Stimulated activated naive CD8-positive, alpha-beta T cell treated with anti-CD3 and anti-CD28 coated beads, Interleukin-15, Interleukin-2, amounts not matched to agents 100 ng/mL and 50 ng/mL, for 24 hours (primary cell): ENCODE data around the gene NTN1.

Source experiments
- H3K27ac Mint-ChIP-seq: one replicate; pipeline ENCODE4 v1.8.0; 2021; ENCODE audit warnings: mild to moderate bottlenecking, mixed read lengths
- H3K27me3 Mint-ChIP-seq: one replicate; pipeline ENCODE4 v1.8.0; 2021; ENCODE audit warnings: mixed read lengths
- H3K36me3 Mint-ChIP-seq: one replicate; pipeline ENCODE4 v1.8.0; 2021; ENCODE audit warnings: low read depth, mixed read lengths
- H3K4me1 Mint-ChIP-seq: one replicate; pipeline ENCODE4 v1.8.0; 2021; ENCODE audit warnings: low read depth, mixed read lengths
- H3K4me3 Mint-ChIP-seq: one replicate; pipeline ENCODE4 v1.8.0; 2021; ENCODE audit warnings: mild to moderate bottlenecking, mixed read lengths
- H3K9me3 Mint-ChIP-seq: one replicate; pipeline ENCODE4 v1.8.0; 2021; ENCODE audit warnings: mixed read lengths

The NTN1 gene

DNA sequence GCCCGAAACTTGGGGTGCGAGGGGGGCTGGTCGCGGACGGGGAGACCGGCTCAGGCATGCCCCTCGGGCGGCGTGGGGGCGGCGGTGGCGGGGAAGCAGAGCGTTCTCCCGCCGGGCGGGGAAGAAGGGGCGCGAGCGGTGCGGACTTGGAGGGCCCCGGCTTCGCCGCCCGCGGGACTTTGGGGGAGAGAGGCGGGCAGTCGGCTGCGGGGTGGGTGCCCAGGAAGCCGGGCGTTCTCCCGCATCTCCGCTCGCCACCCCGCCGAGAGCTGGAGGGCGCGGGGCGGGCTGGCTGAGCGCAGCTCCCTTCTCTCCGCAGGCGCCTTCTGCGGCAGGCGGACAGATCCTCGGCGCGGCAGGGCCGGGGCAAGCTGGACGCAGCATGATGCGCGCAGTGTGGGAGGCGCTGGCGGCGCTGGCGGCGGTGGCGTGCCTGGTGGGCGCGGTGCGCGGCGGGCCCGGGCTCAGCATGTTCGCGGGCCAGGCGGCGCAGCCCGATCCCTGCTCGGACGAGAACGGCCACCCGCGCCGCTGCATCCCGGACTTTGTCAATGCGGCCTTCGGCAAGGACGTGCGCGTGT is 772 bp downstream of the NTN1 start:
- peak overlapping the region; percentile 84 for H3K4me3 Mint-ChIP-seq
- no peak overlapping the region for H3K27ac Mint-ChIP-seq
- H3K27me3 Mint-ChIP-seq: peaks cover 58% of the 10 kb centered on the region

DNA sequence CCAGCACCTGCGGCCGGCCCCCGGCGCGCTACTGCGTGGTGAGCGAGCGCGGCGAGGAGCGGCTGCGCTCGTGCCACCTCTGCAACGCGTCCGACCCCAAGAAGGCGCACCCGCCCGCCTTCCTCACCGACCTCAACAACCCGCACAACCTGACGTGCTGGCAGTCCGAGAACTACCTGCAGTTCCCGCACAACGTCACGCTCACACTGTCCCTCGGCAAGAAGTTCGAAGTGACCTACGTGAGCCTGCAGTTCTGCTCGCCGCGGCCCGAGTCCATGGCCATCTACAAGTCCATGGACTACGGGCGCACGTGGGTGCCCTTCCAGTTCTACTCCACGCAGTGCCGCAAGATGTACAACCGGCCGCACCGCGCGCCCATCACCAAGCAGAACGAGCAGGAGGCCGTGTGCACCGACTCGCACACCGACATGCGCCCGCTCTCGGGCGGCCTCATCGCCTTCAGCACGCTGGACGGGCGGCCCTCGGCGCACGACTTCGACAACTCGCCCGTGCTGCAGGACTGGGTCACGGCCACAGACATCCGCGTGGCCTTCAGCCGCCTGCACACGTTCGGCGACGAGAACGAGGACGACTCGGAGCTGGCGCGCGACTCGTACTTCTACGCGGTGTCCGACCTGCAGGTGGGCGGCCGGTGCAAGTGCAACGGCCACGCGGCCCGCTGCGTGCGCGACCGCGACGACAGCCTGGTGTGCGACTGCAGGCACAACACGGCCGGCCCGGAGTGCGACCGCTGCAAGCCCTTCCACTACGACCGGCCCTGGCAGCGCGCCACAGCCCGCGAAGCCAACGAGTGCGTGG is 1.5 kb downstream of the NTN1 start:
- H3K4me1 Mint-ChIP-seq: peaks cover 12% of the 10 kb centered on the region
- peaks cover 62% of the 10 kb centered on the region for H3K27me3 Mint-ChIP-seq
- no peak overlapping the region for H3K27ac Mint-ChIP-seq
- H3K9me3 Mint-ChIP-seq: no peaks in the 10 kb centered on the region
- no peaks in the 10 kb centered on the region for H3K36me3 Mint-ChIP-seq
- H3K4me3 Mint-ChIP-seq: peak overlapping the region; percentile 84

More for the DNA sequence above, 772 bp downstream of the NTN1 start:
- Mint-ChIP-seq H3K9me3 (no peaks in the 10 kb centered on the region), H3K4me1 (peaks cover 12% of the 10 kb centered on the region), H3K36me3 (no peaks in the 10 kb centered on the region)

DNA sequence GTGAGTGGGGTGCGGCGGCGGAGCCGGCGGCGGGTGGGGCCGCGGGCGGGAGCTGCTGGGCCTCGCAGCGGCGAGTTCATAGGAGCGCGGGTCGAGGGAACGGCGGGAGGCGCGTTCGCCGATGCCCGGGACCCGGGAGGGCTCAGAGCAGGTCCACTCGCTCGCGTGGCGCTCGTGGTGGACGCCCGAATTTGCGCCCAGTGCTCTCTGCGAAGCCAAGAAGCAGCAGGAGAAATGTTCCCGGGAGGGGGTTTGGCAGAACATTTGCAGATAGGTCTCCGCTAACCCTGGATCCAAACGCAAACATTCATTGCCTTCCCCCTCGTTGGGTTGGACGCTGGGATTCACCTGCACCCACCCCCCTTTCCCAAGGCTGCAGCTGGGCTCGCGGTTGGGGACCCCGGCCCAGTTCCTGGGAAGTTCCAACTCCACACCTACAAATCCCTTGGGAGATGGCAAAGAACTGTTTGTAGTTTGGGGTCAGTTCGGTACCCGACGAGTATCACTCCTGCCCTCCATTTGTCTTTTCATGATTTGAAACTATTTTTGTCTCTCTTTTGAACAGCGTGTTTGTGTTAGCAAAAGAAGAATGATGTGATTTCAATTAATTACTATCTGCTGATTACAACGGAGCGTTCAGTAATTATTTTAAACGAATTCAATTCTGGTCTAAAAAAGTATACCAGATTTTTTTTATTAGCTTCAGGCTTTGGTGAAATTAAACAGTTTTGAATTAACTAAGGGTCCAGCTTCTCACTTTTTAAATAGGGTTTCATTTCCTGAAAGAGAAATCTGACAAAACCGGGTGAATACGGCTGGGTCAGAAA is 2.3 kb downstream of the NTN1 start:
- no peaks in the 10 kb centered on the region for H3K36me3 Mint-ChIP-seq
- H3K27me3 Mint-ChIP-seq: peaks cover 63% of the 10 kb centered on the region
- peaks cover 12% of the 10 kb centered on the region for H3K4me1 Mint-ChIP-seq
- H3K27ac Mint-ChIP-seq: no peak overlapping the region
- H3K9me3 Mint-ChIP-seq: no peaks in the 10 kb centered on the region
- no peak overlapping the region for H3K4me3 Mint-ChIP-seq

DNA sequence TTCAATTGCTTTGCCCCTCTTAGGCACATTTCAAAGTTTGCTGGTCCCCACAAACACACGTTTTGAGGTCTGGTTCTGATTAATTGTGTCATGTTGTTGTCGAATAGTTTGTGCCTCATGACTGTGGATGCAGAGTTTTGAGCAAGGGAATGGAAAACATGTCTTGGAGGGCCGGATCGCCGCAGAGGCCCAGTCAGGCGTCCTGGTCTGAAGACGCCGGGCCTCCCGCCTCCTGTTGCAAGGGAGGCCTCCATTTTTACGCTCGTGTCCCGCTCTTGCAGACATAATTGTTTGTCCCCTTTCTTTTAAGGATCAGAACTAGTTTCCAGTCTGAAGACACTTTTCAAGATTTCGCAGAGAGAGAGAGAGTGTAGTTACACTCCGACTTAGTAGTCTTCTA is 3.2 kb downstream of the NTN1 start:
- Mint-ChIP-seq H3K27me3 (peaks cover 62% of the 10 kb centered on the region), H3K27ac (no peak overlapping the region), H3K4me3 (no peak overlapping the region), H3K4me1 (peaks cover 12% of the 10 kb centered on the region), H3K36me3 (no peaks in the 10 kb centered on the region), H3K9me3 (no peaks in the 10 kb centered on the region)

DNA sequence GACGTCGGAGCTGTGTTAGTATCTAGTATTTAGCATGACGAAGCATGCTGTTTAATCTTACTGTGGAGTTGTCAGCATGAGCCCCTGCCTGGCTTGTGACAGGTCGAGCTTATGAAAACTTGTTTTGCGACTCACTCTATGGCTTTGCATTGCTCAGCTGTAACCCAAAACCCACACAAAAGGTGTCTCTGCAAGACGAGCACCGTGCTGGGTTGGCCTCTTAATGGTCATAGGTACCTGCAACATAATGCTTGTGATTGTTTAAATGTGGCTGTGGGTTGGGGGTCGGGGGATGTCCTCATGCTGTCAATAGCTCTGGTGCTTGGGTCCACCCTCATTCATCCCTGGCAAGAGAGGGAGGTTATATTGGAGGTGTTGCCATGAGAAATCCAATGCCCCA is 5.4 kb downstream of the NTN1 start:
- Mint-ChIP-seq H3K27me3 (peaks cover 65% of the 10 kb centered on the region), H3K4me3 (no peak overlapping the region), H3K9me3 (no peaks in the 10 kb centered on the region), H3K27ac (no peak overlapping the region), H3K4me1 (peaks cover 12% of the 10 kb centered on the region), H3K36me3 (no peaks in the 10 kb centered on the region)

DNA sequence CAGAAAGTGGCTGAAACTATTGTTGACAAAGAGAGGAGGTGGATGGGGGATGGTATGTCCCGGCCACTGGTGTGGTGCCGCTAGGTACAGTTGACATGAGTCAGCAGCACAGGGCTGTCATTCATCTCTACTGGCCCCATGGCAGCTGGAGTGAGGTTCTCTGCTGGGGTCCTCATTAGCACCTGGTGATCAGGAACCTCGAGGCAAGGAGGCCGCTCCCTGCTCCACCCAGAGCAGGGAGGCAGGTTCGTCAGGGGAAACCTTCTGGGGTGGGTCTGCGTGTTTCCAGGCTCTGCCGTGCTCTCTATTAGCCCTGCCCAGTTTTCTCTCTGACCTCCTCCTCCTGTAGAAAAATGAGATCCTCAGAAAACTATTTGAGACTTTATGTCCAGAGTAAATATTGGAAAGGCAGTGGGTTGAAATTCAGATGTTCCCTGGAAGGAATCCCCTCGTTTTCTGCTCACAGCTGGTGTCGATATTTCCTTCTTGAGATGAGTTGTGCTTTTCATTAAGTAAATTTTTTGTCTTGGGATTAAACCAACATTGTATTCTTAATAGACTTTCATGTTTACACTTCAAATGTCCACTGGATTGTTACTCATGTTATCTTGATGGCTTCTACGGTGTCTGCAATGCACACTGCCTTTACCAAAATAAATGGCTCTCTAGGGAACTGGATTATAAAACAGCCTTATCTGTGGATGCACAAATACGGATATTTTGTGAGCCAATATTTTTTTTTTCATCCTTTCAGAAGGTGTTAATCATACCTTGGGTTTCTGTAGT is 7.1 kb downstream of the NTN1 start:
- H3K36me3 Mint-ChIP-seq: no peaks in the 10 kb centered on the region
- no peak overlapping the region for H3K27ac Mint-ChIP-seq
- H3K4me1 Mint-ChIP-seq: peaks cover 5% of the 10 kb centered on the region
- H3K9me3 Mint-ChIP-seq: no peaks in the 10 kb centered on the region
- H3K27me3 Mint-ChIP-seq: peaks cover 66% of the 10 kb centered on the region
- H3K4me3 Mint-ChIP-seq: no peak overlapping the region

DNA sequence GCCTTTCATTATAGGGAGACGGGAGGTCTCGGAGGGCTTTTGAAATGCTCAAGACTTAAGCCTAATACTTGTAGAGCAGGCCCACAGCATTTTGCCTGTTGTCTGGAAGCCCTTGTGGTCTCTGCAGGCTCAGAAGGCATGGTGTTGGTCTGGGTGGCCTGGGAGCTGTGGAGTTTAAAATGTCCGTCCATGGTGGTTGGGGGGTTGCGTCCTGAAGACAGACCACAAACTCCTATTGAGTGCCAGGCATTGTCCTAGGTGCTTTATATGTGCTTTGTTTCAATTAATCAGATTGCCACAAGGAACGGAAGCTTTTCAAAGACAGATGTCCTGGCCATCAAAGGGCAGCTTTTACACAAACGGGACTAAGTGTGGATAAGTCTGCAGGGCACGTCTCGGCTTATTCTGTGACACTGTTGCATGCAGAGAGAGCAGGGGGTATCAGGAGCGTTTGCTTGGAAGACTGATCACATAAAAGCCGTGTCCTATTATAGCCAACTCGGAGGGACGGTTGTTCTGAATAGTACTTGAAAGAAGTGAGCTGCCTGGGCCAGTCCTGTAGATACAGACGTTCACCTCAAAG is 7.8 kb downstream of the NTN1 start:
- Mint-ChIP-seq H3K36me3 (no peaks in the 10 kb centered on the region), H3K9me3 (no peaks in the 10 kb centered on the region), H3K27ac (no peak overlapping the region), H3K27me3 (peaks cover 62% of the 10 kb centered on the region), H3K4me1 (no peaks in the 10 kb centered on the region), H3K4me3 (no peak overlapping the region)

DNA sequence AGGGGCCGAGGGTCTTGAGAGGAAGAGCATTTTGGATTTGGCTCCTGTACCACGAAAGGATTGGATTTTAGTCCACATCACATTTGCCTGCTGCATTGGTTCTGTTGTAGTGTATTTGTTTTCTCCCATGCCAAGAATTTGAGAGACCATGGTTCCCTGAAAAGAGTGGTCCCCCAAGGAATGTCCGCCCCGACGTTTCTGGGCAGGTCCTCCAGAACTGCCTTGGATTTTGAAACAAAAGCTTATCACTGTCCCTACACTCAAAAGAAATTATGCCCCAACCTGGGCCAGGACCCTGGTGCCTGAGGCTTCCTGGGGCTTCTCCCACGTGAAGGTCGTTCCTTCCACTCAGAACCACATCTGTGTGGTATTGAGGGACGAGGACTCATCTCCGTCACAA is 10.8 kb downstream of the NTN1 start:
- H3K4me1 Mint-ChIP-seq: no peaks in the 10 kb centered on the region
- H3K4me3 Mint-ChIP-seq: no peak overlapping the region

DNA sequence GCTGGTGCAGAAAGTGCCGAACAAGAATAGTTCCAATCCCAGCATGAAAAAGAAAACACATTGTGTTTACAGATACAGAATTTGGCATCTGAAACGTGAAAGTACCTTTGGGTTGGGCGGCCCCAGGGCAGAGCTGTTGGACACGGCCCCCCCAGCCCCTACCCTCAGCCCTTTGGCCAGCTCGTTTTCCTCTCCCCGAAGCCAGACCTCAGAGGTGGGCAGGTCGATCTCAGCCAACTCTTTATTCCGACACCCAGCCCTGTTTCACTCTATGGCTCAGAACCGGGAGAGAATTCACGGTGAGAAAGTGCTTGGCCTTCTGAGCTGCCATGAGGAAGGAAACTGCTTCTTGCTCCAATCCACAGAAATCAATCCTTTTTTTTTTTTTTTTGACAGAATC is 11.3 kb downstream of the NTN1 start:
- Mint-ChIP-seq H3K27me3 (peaks cover 37% of the 10 kb centered on the region), H3K9me3 (no peaks in the 10 kb centered on the region), H3K4me1 (no peaks in the 10 kb centered on the region), H3K27ac (no peak overlapping the region), H3K36me3 (no peaks in the 10 kb centered on the region), H3K4me3 (no peak overlapping the region)

More for the DNA sequence above, 10.8 kb downstream of the NTN1 start:
- peaks cover 38% of the 10 kb centered on the region for H3K27me3 Mint-ChIP-seq
- H3K27ac Mint-ChIP-seq: no peak overlapping the region
- H3K9me3 Mint-ChIP-seq: no peaks in the 10 kb centered on the region
- no peaks in the 10 kb centered on the region for H3K36me3 Mint-ChIP-seq

DNA sequence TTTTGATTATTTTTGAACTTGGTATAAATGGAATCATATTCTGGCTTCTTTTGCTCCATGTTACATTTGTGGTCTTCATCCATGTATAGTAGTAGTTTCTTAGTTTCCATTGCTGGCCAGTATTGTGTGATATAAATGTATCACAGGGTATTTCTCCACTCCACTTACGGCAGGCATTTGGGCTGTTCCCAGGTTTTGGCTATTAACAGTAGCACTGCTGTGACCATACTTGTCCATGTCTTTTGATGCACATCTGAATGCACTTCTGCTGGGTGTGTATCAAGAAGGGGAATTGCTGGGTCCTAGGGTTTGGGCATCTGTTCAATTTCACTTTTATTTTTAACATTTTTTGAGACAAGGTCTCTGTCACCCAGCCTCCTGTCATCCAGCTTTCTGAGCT is 13.9 kb downstream of the NTN1 start:
- H3K4me3 Mint-ChIP-seq: no peak overlapping the region
- H3K9me3 Mint-ChIP-seq: peaks cover 4% of the 10 kb centered on the region
- H3K27ac Mint-ChIP-seq: no peak overlapping the region
- no peaks in the 10 kb centered on the region for H3K36me3 Mint-ChIP-seq
- peaks cover 27% of the 10 kb centered on the region for H3K27me3 Mint-ChIP-seq
- H3K4me1 Mint-ChIP-seq: no peaks in the 10 kb centered on the region

DNA sequence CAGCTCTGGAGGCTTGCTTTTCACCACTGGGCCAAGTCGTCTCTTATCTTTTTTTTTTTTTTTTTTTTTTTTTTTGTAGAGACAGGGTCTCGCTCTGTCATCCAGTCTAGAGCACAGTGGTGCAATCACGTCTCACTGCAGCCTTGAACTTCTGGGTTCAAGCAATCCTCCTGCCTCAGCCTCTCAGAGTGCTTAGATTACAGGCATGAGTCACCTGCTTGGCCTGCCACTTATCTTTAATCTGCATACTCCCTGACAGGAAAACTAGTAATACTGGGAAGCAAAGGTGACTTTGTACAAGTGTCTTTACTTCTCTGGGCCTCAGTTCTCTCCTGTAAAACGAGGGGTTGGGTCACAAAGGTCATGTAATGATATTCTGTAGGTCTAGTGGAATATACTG is 15.0 kb downstream of the NTN1 start:
- Mint-ChIP-seq H3K27me3 (peaks cover 28% of the 10 kb centered on the region), H3K27ac (no peak overlapping the region), H3K9me3 (peaks cover 7% of the 10 kb centered on the region), H3K4me1 (no peaks in the 10 kb centered on the region), H3K4me3 (no peak overlapping the region), H3K36me3 (no peaks in the 10 kb centered on the region)

DNA sequence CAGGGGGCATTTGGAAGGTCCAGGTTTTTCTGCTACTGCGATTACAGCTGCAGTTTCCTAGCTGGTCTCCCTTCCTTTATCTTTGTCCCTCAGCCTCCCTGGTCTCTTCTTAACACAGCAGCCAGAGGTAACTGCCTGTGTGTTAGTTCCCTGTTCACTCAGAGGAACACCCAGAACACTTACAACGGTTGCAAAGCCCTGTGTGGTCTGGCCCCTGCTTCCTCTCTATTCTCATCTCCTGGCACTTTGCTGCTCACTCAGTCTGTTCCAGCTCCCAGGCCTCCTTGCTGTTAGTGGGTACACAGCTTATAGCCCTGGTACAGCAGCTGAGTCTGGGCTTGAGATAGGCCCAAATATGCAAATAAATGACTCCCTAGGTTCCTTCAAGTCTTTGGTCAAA is 16.4 kb downstream of the NTN1 start:
- Mint-ChIP-seq H3K36me3 (no peaks in the 10 kb centered on the region), H3K9me3 (peaks cover 8% of the 10 kb centered on the region), H3K27ac (no peak overlapping the region), H3K4me1 (no peaks in the 10 kb centered on the region), H3K4me3 (no peak overlapping the region), H3K27me3 (peaks cover 24% of the 10 kb centered on the region)

DNA sequence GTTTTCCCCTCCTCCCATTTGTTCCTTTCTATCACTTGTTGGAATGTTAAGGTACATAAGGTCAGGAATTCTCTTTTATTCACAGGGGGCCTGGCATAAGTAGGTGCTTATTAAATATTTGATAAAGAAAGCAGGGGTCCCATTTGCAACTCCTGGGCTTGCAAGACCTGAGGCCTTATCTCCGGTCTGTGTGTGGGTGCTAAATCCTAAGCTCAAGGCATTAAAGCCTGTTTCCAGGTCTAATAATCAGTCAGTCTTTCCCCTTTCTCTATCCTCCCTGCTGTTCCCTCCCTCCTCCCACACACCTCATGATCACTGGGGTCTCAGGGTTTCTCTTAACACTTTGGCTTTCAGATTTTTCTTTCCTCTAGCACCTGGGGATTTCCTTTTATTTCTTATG is 17.1 kb downstream of the NTN1 start:
- peaks cover 21% of the 10 kb centered on the region for H3K27me3 Mint-ChIP-seq
- H3K36me3 Mint-ChIP-seq: no peaks in the 10 kb centered on the region
- H3K4me3 Mint-ChIP-seq: no peak overlapping the region
- no peaks in the 10 kb centered on the region for H3K4me1 Mint-ChIP-seq
- H3K27ac Mint-ChIP-seq: no peak overlapping the region
- peaks cover 8% of the 10 kb centered on the region for H3K9me3 Mint-ChIP-seq

DNA sequence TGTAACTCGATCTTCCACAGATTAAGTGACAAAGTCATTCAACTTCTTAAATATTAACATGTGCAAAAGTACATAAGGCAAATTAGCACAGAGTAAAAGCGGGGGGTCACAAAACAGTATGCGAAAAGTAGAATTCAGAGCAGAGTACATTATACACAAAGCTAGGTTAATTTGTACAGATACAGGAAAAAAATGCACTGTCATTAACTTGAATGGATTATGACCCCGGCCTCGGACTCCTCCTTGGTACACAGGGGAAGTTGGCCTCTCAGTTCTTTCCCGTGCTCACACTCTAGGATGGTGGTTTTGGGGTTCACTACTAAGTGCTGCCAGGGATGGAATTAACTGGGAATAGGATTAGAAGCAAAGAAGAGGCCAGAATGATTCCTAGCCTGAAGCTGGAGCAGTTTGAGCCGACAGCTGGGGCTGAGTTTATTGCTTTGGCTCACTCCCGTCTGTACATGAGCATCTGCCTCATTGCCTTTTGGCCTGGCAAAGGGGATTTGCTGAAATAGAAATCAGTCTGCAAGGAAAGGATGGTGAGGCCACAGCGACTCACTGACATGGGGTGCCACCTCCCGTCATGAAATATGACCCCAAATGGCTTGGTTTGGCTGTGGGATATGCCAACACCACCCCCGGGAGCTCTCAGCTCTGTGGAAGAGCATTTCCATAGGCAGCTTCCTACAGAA is 23.6 kb downstream of the NTN1 start:
- Mint-ChIP-seq H3K27me3 (peaks cover 45% of the 10 kb centered on the region), H3K9me3 (peaks cover 8% of the 10 kb centered on the region), H3K36me3 (no peaks in the 10 kb centered on the region), H3K27ac (no peak overlapping the region), H3K4me1 (no peaks in the 10 kb centered on the region), H3K4me3 (no peak overlapping the region)
